Ascending aorta (tissue), 2 donors: Measurements from ENCODE around the gene LAMA5. TPM values are rescaled to one million over a fixed set of nuclear protein-coding genes. Genes with fewer than 3 reads are reported as not detected.

ENCODE experiments used
- DNase-seq, 2 donors: peaks; one replicate each; pipeline ENCODE4 v3.0.0-alpha.2; 2019; ENCODE audit warnings: low spot score in 2 of 2
- H3K27ac ChIP-seq, 2 donors: fragments of 200-600 bp; sonication (generic); one replicate each; pipeline ENCODE4 v1.5.1; 2016 to 2017; ENCODE audit warnings: mild to moderate bottlenecking in 1 of 2
- H3K27me3 ChIP-seq: fragments of 200-600 bp; sonication (generic); one replicate; pipeline ENCODE4 v1.5.1; 2017
- H3K36me3 ChIP-seq, 2 donors: fragments of 200-600 bp; sonication (generic); one replicate each; pipeline ENCODE4 v1.5.1; 2016
- H3K4me1 ChIP-seq, 2 donors: fragments of 200-600 bp; sonication (generic); one replicate each; pipeline ENCODE4 v1.5.1; 2016 to 2017; ENCODE audit warnings: mild to moderate bottlenecking in 1 of 2
- H3K4me3 ChIP-seq, 2 donors: fragments of 200-600 bp; sonication (generic); one replicate each; pipeline ENCODE4 v1.5.1; 2016 to 2017; ENCODE audit warnings: mild to moderate bottlenecking in 1 of 2
- H3K9me3 ChIP-seq, 2 donors: fragments of 200-600 bp; sonication (generic); one replicate each; pipeline ENCODE4 v1.5.1; 2016
- intact Hi-C: fragments of 100-400 bp; cut with DNase I; formaldehyde crosslinking; loops from one replicate; pipeline ENCODE4 v1.15.1; 2023
- total RNA-seq: library from RNA; depleted of rRNA; stranded (reverse); fragments of >200 nt; gene quantifications from one replicate; pipeline ENCODE4 v1.1.0, GENCODE V29; 2016
- TF ChIP-seq, protein P1 (sequence below), 3 experiments: fragments of 200-600 bp in 2 of 3; fragments of 450-650 bp in 1 of 3; sonication (generic) in 2 of 3; IDR thresholded peaks; one replicate each; pipeline ENCODE4 v1.5.1; 2016 to 2019; ENCODE audit warnings: antibody characterized with exemption in 3 of 3, mild to moderate bottlenecking in 1 of 3, moderate library complexity in 1 of 3

The LAMA5 gene
- total RNA-seq, 1 donor from 2014 or later: 469 TPM

DNA sequence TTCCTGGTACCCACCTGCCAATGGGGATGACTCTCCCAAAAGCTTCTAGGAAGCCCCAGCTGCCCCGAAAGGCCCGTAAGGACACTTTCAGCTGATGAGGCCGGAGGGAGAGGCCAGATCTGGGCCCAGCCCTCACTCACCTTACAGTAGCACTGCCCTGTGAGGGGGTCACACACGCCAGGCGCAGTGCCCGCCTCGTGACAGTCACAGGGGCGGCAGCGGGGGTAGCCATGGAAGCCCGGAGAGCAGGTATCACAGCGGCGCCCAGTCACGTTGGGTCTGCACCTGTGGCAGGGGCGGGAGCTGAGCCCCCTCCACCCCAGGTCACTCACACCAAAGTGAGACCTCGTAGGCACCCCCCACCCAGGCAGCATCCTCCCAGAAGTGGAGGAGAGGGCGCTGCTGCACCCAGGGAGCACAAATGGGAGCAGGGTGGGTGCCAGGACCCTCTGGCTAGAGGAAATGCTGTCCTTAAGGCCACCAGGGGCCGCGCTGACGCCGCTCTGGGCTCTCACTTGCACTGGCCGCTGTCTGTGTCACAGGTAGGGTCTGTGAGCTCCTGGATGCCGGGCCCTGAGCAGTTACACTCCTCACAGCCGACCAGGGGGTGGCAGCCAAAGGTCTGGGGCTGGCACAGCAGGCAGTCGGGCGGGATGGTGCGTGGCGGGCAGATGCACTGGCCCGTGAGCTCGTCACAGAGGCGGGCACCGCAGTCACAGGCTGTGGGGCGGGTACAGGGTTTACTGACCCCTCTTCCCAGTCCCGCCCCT lies 39.2 kb downstream of the LAMA5 start:
- peaks cover 92 to 97% of the 10 kb centered on the region in 2 donors for H3K36me3 ChIP-seq
- TF ChIP-seq, protein P1, sequence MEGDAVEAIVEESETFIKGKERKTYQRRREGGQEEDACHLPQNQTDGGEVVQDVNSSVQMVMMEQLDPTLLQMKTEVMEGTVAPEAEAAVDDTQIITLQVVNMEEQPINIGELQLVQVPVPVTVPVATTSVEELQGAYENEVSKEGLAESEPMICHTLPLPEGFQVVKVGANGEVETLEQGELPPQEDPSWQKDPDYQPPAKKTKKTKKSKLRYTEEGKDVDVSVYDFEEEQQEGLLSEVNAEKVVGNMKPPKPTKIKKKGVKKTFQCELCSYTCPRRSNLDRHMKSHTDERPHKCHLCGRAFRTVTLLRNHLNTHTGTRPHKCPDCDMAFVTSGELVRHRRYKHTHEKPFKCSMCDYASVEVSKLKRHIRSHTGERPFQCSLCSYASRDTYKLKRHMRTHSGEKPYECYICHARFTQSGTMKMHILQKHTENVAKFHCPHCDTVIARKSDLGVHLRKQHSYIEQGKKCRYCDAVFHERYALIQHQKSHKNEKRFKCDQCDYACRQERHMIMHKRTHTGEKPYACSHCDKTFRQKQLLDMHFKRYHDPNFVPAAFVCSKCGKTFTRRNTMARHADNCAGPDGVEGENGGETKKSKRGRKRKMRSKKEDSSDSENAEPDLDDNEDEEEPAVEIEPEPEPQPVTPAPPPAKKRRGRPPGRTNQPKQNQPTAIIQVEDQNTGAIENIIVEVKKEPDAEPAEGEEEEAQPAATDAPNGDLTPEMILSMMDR (IDR thresholded peaks at IDR 0.05): no peak
- no peak overlapping the region for H3K4me3 ChIP-seq
- intact Hi-C loops: no loop called here
- H3K27ac ChIP-seq: no peak overlapping the region
- no peaks in the 10 kb centered on the region for H3K9me3 ChIP-seq
- no peaks in the 10 kb centered on the region for H3K27me3 ChIP-seq
- DNase-seq: no peak
- H3K4me1 ChIP-seq: no peaks in the 10 kb centered on the region

GRCh38 chr20:62326959-62327725 lies 40.0 kb downstream of the LAMA5 start:
- Histone ChIP-seq H3K4me3 (no peak overlapping the region), H3K27ac (no peak overlapping the region), H3K36me3 (peaks cover 91 to 97% of the 10 kb centered on the region in 2 donors), H3K9me3 (no peaks in the 10 kb centered on the region), H3K4me1 (no peaks in the 10 kb centered on the region), H3K27me3 (no peaks in the 10 kb centered on the region)
- TF ChIP-seq, protein P1 (IDR thresholded peaks at IDR 0.05): no peak
- intact Hi-C loops: no loop called here
- no peak for DNase-seq

DNA sequence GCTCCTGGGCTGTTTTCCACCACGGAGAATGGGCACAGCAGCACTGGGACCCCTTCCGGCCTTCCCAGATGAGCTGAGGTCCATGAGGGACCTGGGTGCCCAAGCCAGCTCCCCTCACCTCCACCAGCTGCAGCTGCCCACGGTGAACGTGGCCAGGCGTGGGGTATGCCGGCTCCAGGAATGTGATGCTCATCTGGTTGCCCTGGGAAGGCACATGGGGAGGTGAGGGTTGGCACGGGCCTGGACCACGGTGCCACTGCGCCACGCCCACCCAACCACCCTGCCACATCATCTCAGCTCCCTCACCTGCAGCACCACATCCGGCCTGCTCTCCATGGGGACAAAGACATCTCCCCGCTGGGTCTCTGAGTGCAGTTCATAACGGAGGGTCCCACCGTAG lies 40.6 kb downstream of the LAMA5 start:
- Histone ChIP-seq H3K4me3 (no peak overlapping the region), H3K9me3 (no peaks in the 10 kb centered on the region), H3K27ac (no peak overlapping the region), H3K36me3 (peaks cover 91 to 97% of the 10 kb centered on the region in 2 donors), H3K27me3 (no peaks in the 10 kb centered on the region), H3K4me1 (no peaks in the 10 kb centered on the region)
- intact Hi-C loops: no loop called here
- TF ChIP-seq, protein P1 (IDR thresholded peaks at IDR 0.05): no peak
- DNase-seq: no peak

DNA sequence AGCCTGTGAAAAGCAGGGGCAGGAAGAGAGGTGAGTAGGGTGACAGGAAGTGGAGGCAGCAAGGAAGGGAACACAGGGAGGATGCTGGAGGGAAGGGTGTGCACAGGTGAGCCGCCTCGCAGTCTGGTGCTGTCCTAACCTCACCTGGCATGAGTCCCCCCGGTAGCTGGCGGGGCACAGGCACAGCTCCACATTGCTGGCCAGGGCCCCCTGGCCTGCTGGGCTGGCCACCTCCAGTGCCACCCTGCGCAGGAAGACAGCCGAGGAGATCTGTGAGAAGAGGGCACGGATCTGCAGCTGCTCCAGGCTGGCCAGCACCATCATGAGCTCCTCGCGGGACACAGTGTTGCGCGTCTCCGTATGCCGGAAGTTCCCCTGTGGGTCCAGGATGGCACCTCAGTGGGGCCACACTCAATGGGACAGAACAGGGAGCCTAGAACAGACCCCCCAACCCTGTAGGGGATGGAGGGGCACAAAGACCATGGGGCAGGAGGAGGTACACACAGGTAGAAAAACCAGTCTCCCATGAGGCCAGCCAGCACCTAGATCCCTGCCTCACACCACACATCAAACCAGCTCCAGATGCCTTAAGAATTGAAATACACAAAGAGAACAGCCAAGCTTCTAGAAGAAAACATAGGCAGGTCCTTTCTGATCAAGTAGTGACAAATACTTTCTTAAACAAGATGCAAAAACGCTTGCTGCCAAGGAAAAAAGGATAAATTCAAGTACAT lies 41.8 kb downstream of the LAMA5 start:
- peaks cover 87 to 93% of the 10 kb centered on the region in 2 donors for H3K36me3 ChIP-seq
- intact Hi-C loops: no loop called here
- H3K4me1 ChIP-seq: no peaks in the 10 kb centered on the region
- H3K4me3 ChIP-seq: no peak overlapping the region
- no peaks in the 10 kb centered on the region for H3K9me3 ChIP-seq
- H3K27ac ChIP-seq: no peak overlapping the region
- no peak for DNase-seq
- no peaks in the 10 kb centered on the region for H3K27me3 ChIP-seq
- TF ChIP-seq, protein P1 (IDR thresholded peaks at IDR 0.05): no peak

GRCh38 chr20:62323980-62324906 lies 42.9 kb downstream of the LAMA5 start:
- H3K9me3 ChIP-seq: no peaks in the 10 kb centered on the region
- H3K4me3 ChIP-seq: no peak overlapping the region
- H3K36me3 ChIP-seq: peaks cover 85 to 90% of the 10 kb centered on the region in 2 donors
- TF ChIP-seq, protein P1 (IDR thresholded peaks at IDR 0.05): no peak
- H3K4me1 ChIP-seq: no peaks in the 10 kb centered on the region
- intact Hi-C loops: no loop called here
- DNase-seq: no peak
- no peak overlapping the region for H3K27ac ChIP-seq
- H3K27me3 ChIP-seq: no peaks in the 10 kb centered on the region
